ENCODE results near the gene BTRC. TPM values are rescaled to one million over a fixed set of nuclear protein-coding genes. Genes with fewer than 3 reads are reported as not detected.
A peak's percentile ranks its signal among the peaks of the same experiment; 100 is the strongest.

BTRC gene
- total RNA-seq, 1 donor from 2014 or later, result 7.1 TPM

GRCh38 chr10:101441541-101442455 lies 87.8 kb downstream of the BTRC start:
- peak; percentile 98 for ATAC-seq

GRCh38 chr10:101442456-101442800 lies 88.5 kb downstream of the BTRC start:
- no peak for DNase-seq (ENCODE audit: low spot score)
- ATAC-seq, result no peak

More at GRCh38 chr10:101441541-101442455, 87.8 kb downstream of the BTRC start:
- no peak for DNase-seq (ENCODE audit: low spot score)

GRCh38 chr10:101444058-101444898 lies 90.3 kb downstream of the BTRC start:
- DNase-seq (ENCODE audit: low spot score), result no peak
- no peak for ATAC-seq

GRCh38 chr10:101446071-101446470 lies 92.1 kb downstream of the BTRC start:
- ATAC-seq (no peak), DNase-seq (ENCODE audit: low spot score) (no peak)

- DNase-seq (ENCODE audit: low spot score), result no peak
- ATAC-seq, result no peak
Observed at GRCh38 chr10:101446947-101447346, 93.0 kb downstream of the BTRC start.

GRCh38 chr10:101447477-101447876 lies 93.5 kb downstream of the BTRC start:
- ATAC-seq (no peak), DNase-seq (ENCODE audit: low spot score) (no peak)

- DNase-seq (ENCODE audit: low spot score) (no peak), ATAC-seq (no peak)
Observed at GRCh38 chr10:101450277-101451080, 96.5 kb downstream of the BTRC start.

GRCh38 chr10:101451261-101451660 lies 97.3 kb downstream of the BTRC start:
- no peak for DNase-seq (ENCODE audit: low spot score)
- no peak for ATAC-seq

- no peak for ATAC-seq
- DNase-seq (ENCODE audit: low spot score), result no peak
Observed at GRCh38 chr10:101451667-101452069, 97.7 kb downstream of the BTRC start.

- no peak for DNase-seq (ENCODE audit: low spot score)
- no peak for ATAC-seq
Observed at GRCh38 chr10:101452176-101452575, 98.2 kb downstream of the BTRC start.

- ATAC-seq (no peak), DNase-seq (ENCODE audit: low spot score) (no peak)
Observed at GRCh38 chr10:101452593-101452992, 98.6 kb downstream of the BTRC start.

- ATAC-seq, result no peak
- DNase-seq (ENCODE audit: low spot score), result no peak
Observed at GRCh38 chr10:101453318-101453717, 99.4 kb downstream of the BTRC start.

GRCh38 chr10:101453791-101454718 lies 100.1 kb downstream of the BTRC start:
- ATAC-seq (no peak), DNase-seq (ENCODE audit: low spot score) (no peak)

- no peak for ATAC-seq
- no peak for DNase-seq (ENCODE audit: low spot score)
Observed at GRCh38 chr10:101458869-101459268, 104.9 kb downstream of the BTRC start.

GRCh38 chr10:101464082-101464481 lies 110.1 kb downstream of the BTRC start:
- no peak for ATAC-seq
- DNase-seq (ENCODE audit: low spot score), result no peak

GRCh38 chr10:101464599-101464998 lies 110.6 kb downstream of the BTRC start:
- DNase-seq (ENCODE audit: low spot score) (no peak), ATAC-seq (no peak)

- DNase-seq (ENCODE audit: low spot score), result no peak
- ATAC-seq, result no peak
Observed at GRCh38 chr10:101466016-101466912, 112.3 kb downstream of the BTRC start.

GRCh38 chr10:101467286-101467770 lies 113.4 kb downstream of the BTRC start:
- DNase-seq (ENCODE audit: low spot score) (no peak), ATAC-seq (peak; percentile 100)

- no peak for DNase-seq (ENCODE audit: low spot score)
- ATAC-seq, result no peak
Observed at GRCh38 chr10:101468159-101468558, 114.2 kb downstream of the BTRC start.

Data from left lobe of liver (tissue), 2 donors.